HepG2 (cell line): ENCODE measurements around the gene PTGDR2. TPM values are rescaled to one million over a fixed set of nuclear protein-coding genes. Genes with fewer than 3 reads are reported as not detected.

Source experiments
- ATAC-seq: fragments of 200-7000 bp; cut with Tn5 transposase; 3 replicates; pipeline ENCODE4 v1.9.1; 2020; ENCODE audit warnings: mild to moderate bottlenecking, moderate library complexity
- BruUV-seq: library from RNA; stranded (reverse); fragments of 400-500 nt; replicated peaks from 2 replicates; lab custom pipeline; 2021; lab: Mats Ljungman, UMichigan
- CTCF ChIA-PET: fragments of 300-600 bp; formaldehyde crosslinking; extraction: SDS; loops from one replicate; lab custom pipeline; 2021; ENCODE audit warnings: low total read pairs, inconsistent platforms, low intra/inter-chr PET ratio; lab: Yijun Ruan, JAX
- POLR2A ChIA-PET: fragments of 350-600 bp; sonication (Branson Sonifier 250); formaldehyde crosslinking; loops from one replicate; lab custom pipeline; 2020; ENCODE audit warnings: antibody characterized with exemption, inconsistent platforms; lab: Yijun Ruan, JAX
- DNase-seq: peaks from one replicate; pipeline ENCODE4 v3.0.0-alpha.2; 2015; ENCODE audit warnings: low spot score
- FAIRE-seq: peaks from 3 replicates; lab custom pipeline; 2011; peaks lifted over from hg19 to GRCh38; lab: Jason Lieb, UNC
- H2AFZ ChIP-seq: one replicate; pipeline ENCODE4 v1.6.1; 2011; ENCODE audit warnings: low read length, inconsistent platforms
- H3K27ac ChIP-seq: fragments of 300-600 bp; 3 replicates; pipeline ENCODE4 v1.8.0; 2011; ENCODE audit warnings: mixed run types, mild to moderate bottlenecking, mixed read lengths, low read length, inconsistent platforms; ENCODE audit not compliant: insufficient read depth; ENCODE audit errors: extremely low read length
- H3K27me3 ChIP-seq, 2 experiments: fragments of 200-600 bp in 1 of 2; 2 replicates in 1 of 2; 3 replicates in 1 of 2; pipeline versions ENCODE4 v1.6.0 to v1.8.0; 2011; ENCODE audit warnings: low read length in 2 of 2, mild to moderate bottlenecking in 2 of 2, moderate library complexity in 2 of 2, inconsistent platforms in 1 of 2; ENCODE audit not compliant: insufficient read depth in 2 of 2, control insufficient read depth in 1 of 2
- H3K36me3 ChIP-seq, 2 experiments: fragments of 200-600 bp in 1 of 2; replicated peaks in 1 of 2; 2 replicates in 1 of 2; 3 replicates in 1 of 2; pipeline versions ENCODE4 v1.5.1 to v1.8.0; 2011; ENCODE audit warnings: low read length in 2 of 2, inconsistent platforms in 1 of 2; ENCODE audit not compliant: insufficient read depth in 2 of 2, control insufficient read depth in 1 of 2
- H3K4me1 ChIP-seq: 2 replicates; pipeline ENCODE4 v1.5.1; 2012; ENCODE audit warnings: low read length, inconsistent platforms; ENCODE audit not compliant: insufficient read depth
- H3K4me2 ChIP-seq: 2 replicates; pipeline ENCODE4 v1.6.0; 2011; ENCODE audit warnings: low read depth, low read length, inconsistent platforms
- H3K4me3 ChIP-seq, 3 experiments: fragments of 200-600 bp in 1 of 3; sonication (generic), shearing (Covaris generic) in 1 of 3; replicated peaks in 1 of 3; 2 replicates each; pipeline ENCODE4 v1.5.1; 2011 to 2016; ENCODE audit warnings: low read length in 3 of 3, inconsistent platforms in 2 of 3, low read depth in 2 of 3, mild to moderate bottlenecking in 2 of 3, control low read depth in 1 of 3, mixed read lengths in 1 of 3; ENCODE audit not compliant: insufficient read depth in 1 of 3
- H3K79me2 ChIP-seq: one replicate; pipeline ENCODE4 v1.6.1; 2011; ENCODE audit warnings: low read length, inconsistent platforms; ENCODE audit not compliant: insufficient read depth
- H3K9ac ChIP-seq: 2 replicates; pipeline ENCODE4 v1.6.0; 2011; ENCODE audit warnings: mild to moderate bottlenecking, low read depth, low read length, inconsistent platforms; ENCODE audit not compliant: insufficient read depth
- H3K9me3 ChIP-seq: 2 replicates; pipeline ENCODE4 v1.5.1; 2012; ENCODE audit warnings: mild to moderate bottlenecking, low read length
- H4K20me1 ChIP-seq: 2 replicates; pipeline ENCODE4 v1.6.0; 2011; ENCODE audit warnings: inconsistent platforms, mild to moderate bottlenecking, low read length, moderate library complexity; ENCODE audit not compliant: insufficient read depth
- NFKBIZ ChIP-seq: IDR thresholded peaks from 2 replicates; pipeline ENCODE4 v1.6.1; 2018; ENCODE audit warnings: missing genetic modification reagents, missing compliant biosample characterization
- PHF21A ChIP-seq: sonication (generic); formaldehyde crosslinking; IDR thresholded peaks from 2 replicates; pipeline ENCODE4 v1.5.0; 2020; ENCODE audit warnings: mild to moderate bottlenecking, missing genetic modification reagents
- SOX5 ChIP-seq: IDR thresholded peaks from 2 replicates; pipeline ENCODE4 v1.6.1; 2016; ENCODE audit warnings: borderline replicate concordance
- YEATS2 ChIP-seq: sonication (generic); formaldehyde crosslinking; IDR thresholded peaks from 2 replicates; pipeline ENCODE4 v1.4.0; 2020; ENCODE audit warnings: missing genetic modification reagents, borderline replicate concordance
- ZBTB20 ChIP-seq: sonication (generic); formaldehyde crosslinking; IDR thresholded peaks from 2 replicates; pipeline ENCODE4 v1.8.1; 2023; ENCODE audit warnings: missing genetic modification reagents, low read depth, mild to moderate bottlenecking, borderline replicate concordance
- ZFP62 ChIP-seq: sonication (generic); formaldehyde crosslinking; IDR thresholded peaks from 2 replicates; pipeline ENCODE4 v1.4.0; 2020; ENCODE audit warnings: missing genetic modification reagents
- ZNF549 ChIP-seq: sonication (generic); formaldehyde crosslinking; IDR thresholded peaks from 2 replicates; pipeline ENCODE4 v1.5.0; 2020; ENCODE audit warnings: missing genetic modification reagents
- ZNF572 ChIP-seq: sonication (generic); formaldehyde crosslinking; IDR thresholded peaks from 2 replicates; pipeline ENCODE4 v1.5.1; 2020; ENCODE audit warnings: mild to moderate bottlenecking, missing genetic modification reagents
- ZNF781 ChIP-seq: sonication (generic); formaldehyde crosslinking; IDR thresholded peaks from 2 replicates; pipeline ENCODE4 v1.5.1; 2020; ENCODE audit warnings: borderline replicate concordance, mild to moderate bottlenecking, missing genetic modification reagents; ENCODE audit errors: not compliant biosample characterization
- WGBS: methylation state at CpG from one replicate; pipeline ENCODE4 v1.1.6; 2017; ENCODE audit warnings: low lambda C conversion rate; 5-methylcytosine and 5-hydroxymethylcytosine counted together
- in situ Hi-C: cut with HindIII; loops from 2 replicates; pipeline ENCODE4 v1.10.0; 2017; ENCODE audit warnings: low pct_unique_long_range_greater_than_20kb; ENCODE audit not compliant: extremely low pct_ligation_motif_present
- intact Hi-C: fragments of 100-400 bp; cut with micrococcal nuclease; formaldehyde crosslinking; loops from one replicate; pipeline ENCODE4 v1.10.0; 2022; ENCODE audit not compliant: unreplicated experiment
- polyA plus RNA-seq, 8 experiments: library from polyadenylated mRNA; depleted of rRNA in 3 of 8; stranded (reverse) in 7 of 8; unstranded in 1 of 8; fragments of >200 nt; fragmentation: Illumina TruSeq in 4 of 8; extraction: Trizol in 4 of 8; gene quantifications; 2 replicates each; pipeline versions ENCODE4 v1.2.1 to v1.2.3, GENCODE V29; 2011 to 2016; ENCODE audit warnings: low read depth in 4 of 8, missing spikeins in 1 of 8, mixed read lengths in 1 of 8; ENCODE audit not compliant: insufficient read depth in 1 of 8
- total RNA-seq, 5 experiments: library from RNA; depleted of rRNA; stranded (reverse); fragments of >200 nt; fragmentation: Illumina TruSeq; extraction: Trizol; gene quantifications; 2 replicates each; pipeline ENCODE4 v1.2.3, GENCODE V29; 2016; ENCODE audit warnings: low read depth in 1 of 5
- TF ChIP-seq, protein P1 (sequence below): sonication (generic); formaldehyde crosslinking; IDR thresholded peaks from 2 replicates; pipeline ENCODE4 v1.5.0; 2020; ENCODE audit warnings: missing genetic modification reagents

Gene PTGDR2
- total and polyA plus RNA-seq, 2 of the 13 experiments (the other 11 are each of a cell fraction or from before 2014, with no cell fraction given), result 1.9 to 2.5 TPM

DNA sequence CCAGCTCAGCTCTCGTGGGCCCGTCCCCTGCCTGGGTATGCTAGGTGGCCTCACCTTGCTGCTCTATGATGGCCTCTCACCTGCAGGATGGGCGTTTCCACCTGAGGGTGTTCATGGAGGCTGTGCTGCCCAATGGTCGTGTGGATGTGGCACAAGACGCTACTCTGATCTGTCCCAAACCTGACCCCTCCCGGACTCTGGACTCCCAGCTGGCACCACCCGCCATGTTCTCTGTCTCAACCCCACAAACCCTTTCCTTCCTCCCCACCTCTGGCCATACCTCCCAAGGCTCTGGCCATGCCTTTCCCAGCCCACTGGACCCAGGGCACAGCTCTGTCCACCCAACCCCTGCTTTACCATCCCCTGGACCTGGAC, 13.7 kb upstream of the PTGDR2 start (continued):
- TF ChIP-seq YEATS2 (no peak), NFKBIZ (no peak)

DNA sequence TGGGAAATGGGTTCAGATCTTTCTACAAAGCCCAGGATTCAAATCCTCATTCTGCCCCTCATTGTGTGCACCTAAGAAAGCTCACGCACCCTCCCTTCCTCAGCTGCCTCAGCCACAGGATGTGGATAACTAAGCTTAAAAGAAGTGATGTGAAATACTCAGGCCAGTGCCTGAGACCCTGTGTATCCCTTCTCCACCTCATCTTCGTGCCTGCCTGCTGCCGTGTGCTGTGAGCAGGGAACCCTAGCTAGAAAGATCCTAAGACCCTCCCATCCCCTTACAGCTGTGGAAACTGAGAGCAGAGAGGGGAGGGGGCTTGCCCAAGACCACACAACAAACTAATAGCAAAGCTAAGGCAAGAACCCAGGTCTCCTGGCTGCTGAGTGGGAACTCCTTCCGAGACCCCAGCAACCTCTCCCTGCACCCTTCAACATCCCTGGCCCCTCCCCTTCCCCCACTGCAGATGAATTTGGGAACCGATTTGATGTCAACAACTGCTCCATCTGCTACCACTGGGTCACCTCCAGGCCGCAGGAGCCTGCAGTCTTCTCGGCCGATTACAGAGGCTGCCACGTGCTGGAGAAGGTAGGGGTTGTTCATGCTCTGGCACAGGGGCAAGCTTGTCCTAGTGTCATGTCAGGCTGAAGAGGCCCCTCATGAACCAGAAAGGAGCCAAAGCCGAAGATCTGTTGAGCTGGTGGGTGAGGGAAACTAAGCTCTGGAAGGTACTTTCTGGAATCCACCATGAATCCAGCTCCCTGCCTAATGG, 13.1 kb upstream of the PTGDR2 start:
- no TSS peak for BruUV-seq
- Histone ChIP-seq H3K27ac (no peak overlapping the region), H3K27me3 (peaks cover 0 to 11% of the 10 kb centered on the region in 2 experiments; a peak in 1 of 5 replicates), H3K4me3 (no peak overlapping the region), H3K9me3 (no peaks in the 10 kb centered on the region), H3K4me1 (peaks cover 45% of the 10 kb centered on the region), H3K4me2 (no peak overlapping the region), H3K36me3 (no peaks in the 10 kb centered on the region), H3K9ac (no peak overlapping the region), H2AFZ (no peak overlapping the region), H3K79me2 (no peaks in the 10 kb centered on the region), H4K20me1 (no peaks in the 10 kb centered on the region)
- ChIA-PET CTCF (no interaction called here), POLR2A (no interaction called here)
- in situ Hi-C loops, result no loop called here
- no peak for ATAC-seq
- WGBS, result 58% methylated on average over 5 of the region's 10 CpGs
- FAIRE-seq, result no peak
- TF ChIP-seq ZNF549, result no peak
- TF ChIP-seq ZBTB20 (CRISPR knock-in tag), result no peak
- no peak for TF ChIP-seq ZNF781 (CRISPR knock-in tag)
- no peak for TF ChIP-seq PHF21A (CRISPR knock-in tag)
- no peak for TF ChIP-seq SOX5
- TF ChIP-seq ZNF572 (CRISPR knock-in tag), result no peak
- TF ChIP-seq ZFP62, result no peak
- TF ChIP-seq, protein P1, sequence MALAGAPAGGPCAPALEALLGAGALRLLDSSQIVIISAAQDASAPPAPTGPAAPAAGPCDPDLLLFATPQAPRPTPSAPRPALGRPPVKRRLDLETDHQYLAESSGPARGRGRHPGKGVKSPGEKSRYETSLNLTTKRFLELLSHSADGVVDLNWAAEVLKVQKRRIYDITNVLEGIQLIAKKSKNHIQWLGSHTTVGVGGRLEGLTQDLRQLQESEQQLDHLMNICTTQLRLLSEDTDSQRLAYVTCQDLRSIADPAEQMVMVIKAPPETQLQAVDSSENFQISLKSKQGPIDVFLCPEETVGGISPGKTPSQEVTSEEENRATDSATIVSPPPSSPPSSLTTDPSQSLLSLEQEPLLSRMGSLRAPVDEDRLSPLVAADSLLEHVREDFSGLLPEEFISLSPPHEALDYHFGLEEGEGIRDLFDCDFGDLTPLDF (CRISPR knock-in tag), result no peak
- DNase-seq, result no peak
- intact Hi-C loops, result no loop called here
